HG02938 (cell line): ENCODE measurements around the gene COPS8.

Source experiments
- ATAC-seq: cut with Tn5 transposase; IDR thresholded peaks from one replicate; pipeline ENCODE4 v1.9.1; 2021; ENCODE audit warnings: mild to moderate bottlenecking, moderate library complexity; ENCODE audit not compliant: unreplicated experiment

COPS8 gene

GRCh38 chr2:237097911-237098702, 12.4 kb downstream of the COPS8 start:
- ATAC-seq: no peak

GRCh38 chr2:237099804-237100203, 14.1 kb downstream of the COPS8 start:
- ATAC-seq: no peak

GRCh38 chr2:237101118-237101979, 15.7 kb downstream of the COPS8 start:
- ATAC-seq: no peak

GRCh38 chr2:237102428-237102827, 16.7 kb downstream of the COPS8 start:
- ATAC-seq: no peak

- ATAC-seq: no peak
These were observed 23.8 kb downstream of the COPS8 start for GRCh38 chr2:237109421-237109934.

GRCh38 chr2:237113026-237113795, 27.5 kb downstream of the COPS8 start:
- ATAC-seq: no peak

- no peak for ATAC-seq
These were observed 30.2 kb downstream of the COPS8 start for GRCh38 chr2:237115870-237116269.

- ATAC-seq: no peak
These were observed 30.7 kb downstream of the COPS8 start for GRCh38 chr2:237116431-237116830.

GRCh38 chr2:237118025-237118424, 32.3 kb downstream of the COPS8 start:
- no peak for ATAC-seq

- ATAC-seq: no peak
These were observed 33.0 kb downstream of the COPS8 start for GRCh38 chr2:237118561-237119155.

GRCh38 chr2:237120916-237121315, 35.2 kb downstream of the COPS8 start:
- ATAC-seq: no peak

GRCh38 chr2:237121321-237121720, 35.6 kb downstream of the COPS8 start:
- ATAC-seq: no peak

- no peak for ATAC-seq
These were observed 36.6 kb downstream of the COPS8 start for GRCh38 chr2:237122214-237122666.

GRCh38 chr2:237124820-237125219, 39.1 kb downstream of the COPS8 start:
- ATAC-seq: no peak

GRCh38 chr2:237125967-237126366, 40.3 kb downstream of the COPS8 start:
- no peak for ATAC-seq

- no peak for ATAC-seq
These were observed 41.0 kb downstream of the COPS8 start for GRCh38 chr2:237126519-237127174.

- no peak for ATAC-seq
These were observed 42.5 kb downstream of the COPS8 start for GRCh38 chr2:237128026-237128703.

GRCh38 chr2:237128845-237129592, 43.3 kb downstream of the COPS8 start:
- no peak for ATAC-seq
